GM18907 (cell line): ENCODE data around the gene DNAH6.

Experiments
- ATAC-seq: cut with Tn5 transposase; IDR thresholded peaks from one replicate; pipeline ENCODE4 v1.9.1; 2021; ENCODE audit warnings: mild to moderate bottlenecking, moderate library complexity; ENCODE audit not compliant: unreplicated experiment

DNAH6 gene

GRCh38 chr2:84687498-84688149 lies 171.3 kb downstream of the DNAH6 start:
- no peak for ATAC-seq

- ATAC-seq, result no peak
Measured at GRCh38 chr2:84690225-84690624, 173.9 kb downstream of the DNAH6 start.

- ATAC-seq, result no peak
Measured at GRCh38 chr2:84694088-84694622, 177.9 kb downstream of the DNAH6 start.

- ATAC-seq, result no peak
Measured at GRCh38 chr2:84697895-84698294, 181.6 kb downstream of the DNAH6 start.

GRCh38 chr2:84700006-84700405 lies 183.7 kb downstream of the DNAH6 start:
- no peak for ATAC-seq

- no peak for ATAC-seq
Measured at GRCh38 chr2:84701880-84702279, 185.6 kb downstream of the DNAH6 start.

GRCh38 chr2:84702941-84703340 lies 186.6 kb downstream of the DNAH6 start:
- no peak for ATAC-seq

- no peak for ATAC-seq
Measured at GRCh38 chr2:84703831-84704230, 187.5 kb downstream of the DNAH6 start.

GRCh38 chr2:84704505-84705244 lies 188.4 kb downstream of the DNAH6 start:
- no peak for ATAC-seq

- no peak for ATAC-seq
Measured at GRCh38 chr2:84705858-84706257, 189.6 kb downstream of the DNAH6 start.

- ATAC-seq, result no peak
Measured at GRCh38 chr2:84708442-84708841, 192.1 kb downstream of the DNAH6 start.

GRCh38 chr2:84711651-84712050 lies 195.4 kb downstream of the DNAH6 start:
- ATAC-seq, result no peak

- ATAC-seq, result no peak
Measured at GRCh38 chr2:84713441-84713840, 197.1 kb downstream of the DNAH6 start.

- no peak for ATAC-seq
Measured at GRCh38 chr2:84716564-84716963, 200.3 kb downstream of the DNAH6 start.

- ATAC-seq, result no peak
Measured at GRCh38 chr2:84717302-84717701, 201.0 kb downstream of the DNAH6 start.

GRCh38 chr2:84719434-84719833 lies 203.1 kb downstream of the DNAH6 start:
- ATAC-seq, result no peak

GRCh38 chr2:84723831-84724230 lies 207.5 kb downstream of the DNAH6 start:
- ATAC-seq, result no peak

GRCh38 chr2:84725717-84726116 lies 209.4 kb downstream of the DNAH6 start:
- ATAC-seq, result no peak

- no peak for ATAC-seq
Measured at GRCh38 chr2:84727315-84727714, 211.0 kb downstream of the DNAH6 start.

- no peak for ATAC-seq
Measured at GRCh38 chr2:84729224-84729623, 212.9 kb downstream of the DNAH6 start.

GRCh38 chr2:84731185-84731584 lies 214.9 kb downstream of the DNAH6 start:
- ATAC-seq, result no peak
